K562 (cell line): Measurements from ENCODE around the gene UQCRHL. TPM values are rescaled to one million over a fixed set of nuclear protein-coding genes. Genes with fewer than 3 reads are reported as not detected.

ENCODE experiments used
- BRD4 ChIP-seq: fragments of 200-600 bp; sonication (generic); IDR thresholded peaks from 2 replicates; pipeline ENCODE4 v1.6.1; 2017; ENCODE audit warnings: inconsistent platforms
- PCBP1 ChIP-seq: fragments of 200-400 bp; formaldehyde crosslinking; IDR thresholded peaks from 2 replicates; pipeline ENCODE4 v1.6.1; 2018; ENCODE audit warnings: mild to moderate bottlenecking, low read depth, low read length; ENCODE audit not compliant: poor library complexity, severe bottlenecking
- PTTG1 ChIP-seq: fragments of 450-650 bp; IDR thresholded peaks from 2 replicates; pipeline ENCODE4 v1.6.1; 2016; ENCODE audit warnings: low read depth, mild to moderate bottlenecking, missing genetic modification characterization, missing compliant biosample characterization
- SOX6 ChIP-seq: fragments of 450-650 bp; IDR thresholded peaks from 2 replicates; pipeline ENCODE4 v1.6.1; 2014; ENCODE audit warnings: mild to moderate bottlenecking
- SRSF1 ChIP-seq: fragments of 200-400 bp; formaldehyde crosslinking; IDR thresholded peaks from 2 replicates; pipeline ENCODE4 v1.6.1; 2017; ENCODE audit warnings: mild to moderate bottlenecking, low read depth, low read length, moderate library complexity
- ZBTB17 ChIP-seq: fragments of 450-650 bp; formaldehyde crosslinking; IDR thresholded peaks from 2 replicates; pipeline ENCODE4 v1.4.0; 2020; ENCODE audit warnings: mild to moderate bottlenecking
- ZFP30 ChIP-seq: fragments of 250-450 bp; sonication (Bioruptor Pico); IDR thresholded peaks from 2 replicates; pipeline ENCODE4 v1.8.0; 2022; ENCODE audit warnings: moderate library complexity, mild to moderate bottlenecking, inconsistent platforms, borderline replicate concordance
- ZNF699 ChIP-seq: fragments of 250-450 bp; sonication (Bioruptor Pico); IDR thresholded peaks from 2 replicates; pipeline ENCODE4 v1.8.0; 2021; ENCODE audit warnings: mild to moderate bottlenecking, moderate library complexity; ENCODE audit not compliant: insufficient replicate concordance
- polyA plus RNA-seq, 8 experiments: library from polyadenylated mRNA; depleted of rRNA in 4 of 8; stranded (reverse) in 5 of 8; unstranded in 3 of 8; fragments of >200 nt; fragmentation: Nextera tagmentation in 2 of 8; fragmentation: Illumina TruSeq in 1 of 8; extraction: Ambion mirVana in 2 of 8; extraction: Trizol in 1 of 8; gene quantifications; 2 replicates each; pipeline versions ENCODE4 v1.2.1 to v1.2.3, GENCODE V29; 2011 to 2014; ENCODE audit warnings: inconsistent platforms in 1 of 8, missing spikeins in 1 of 8
- total RNA-seq, 7 experiments: library from RNA; depleted of rRNA in 6 of 7; stranded (reverse); fragments of >200 nt in 6 of 7; fragmentation: Illumina TruSeq in 2 of 7; extraction: Trizol in 2 of 7; gene quantifications; 2 replicates each; pipeline versions ENCODE4 v1.2.1 to v1.2.3, GENCODE V29; 2011 to 2021; ENCODE audit warnings: low replicate concordance in 1 of 7
- TF ChIP-seq, protein P1 (sequence below), 2 experiments: fragments of 200-800 bp in 1 of 2; sonication (Bioruptor generic) in 1 of 2; sonication (generic) in 1 of 2; formaldehyde crosslinking in 1 of 2; IDR thresholded peaks in 1 of 2; conservative IDR thresholded peaks in 1 of 2; 2 replicates each; pipeline versions ENCODE4 v1.5.0 to v1.6.1; 2016 to 2020; ENCODE audit warnings: missing compliant biosample characterization in 1 of 2, missing genetic modification characterization in 1 of 2, missing genetic modification reagents in 1 of 2
- TF ChIP-seq, protein P2 (sequence below): sonication (generic); formaldehyde crosslinking; IDR thresholded peaks from 2 replicates; pipeline ENCODE4 v1.8.0; 2023; ENCODE audit warnings: mild to moderate bottlenecking, missing genetic modification reagents
- TF ChIP-seq, protein P3 (sequence below): fragments of 450-650 bp; conservative IDR thresholded peaks from 2 replicates; pipeline ENCODE4 v1.6.1; 2016; ENCODE audit warnings: missing genetic modification characterization, low read depth, mild to moderate bottlenecking, missing compliant biosample characterization, moderate library complexity
- TF ChIP-seq, protein P4 (sequence below): sonication (generic); formaldehyde crosslinking; IDR thresholded peaks from 2 replicates; pipeline ENCODE4 v1.8.0; 2022; ENCODE audit warnings: mild to moderate bottlenecking, missing genetic modification reagents
- TF ChIP-seq, protein P5 (sequence below): sonication (generic); formaldehyde crosslinking; IDR thresholded peaks from 2 replicates; pipeline ENCODE4 v1.8.1; 2022; ENCODE audit warnings: missing genetic modification reagents

Gene UQCRHL
- total and polyA plus RNA-seq, 9 of the 15 experiments (the other 6 are each of a cell fraction or from before 2014, with no cell fraction given) = 5.1 to 41.3 (median 21.8) TPM

DNA sequence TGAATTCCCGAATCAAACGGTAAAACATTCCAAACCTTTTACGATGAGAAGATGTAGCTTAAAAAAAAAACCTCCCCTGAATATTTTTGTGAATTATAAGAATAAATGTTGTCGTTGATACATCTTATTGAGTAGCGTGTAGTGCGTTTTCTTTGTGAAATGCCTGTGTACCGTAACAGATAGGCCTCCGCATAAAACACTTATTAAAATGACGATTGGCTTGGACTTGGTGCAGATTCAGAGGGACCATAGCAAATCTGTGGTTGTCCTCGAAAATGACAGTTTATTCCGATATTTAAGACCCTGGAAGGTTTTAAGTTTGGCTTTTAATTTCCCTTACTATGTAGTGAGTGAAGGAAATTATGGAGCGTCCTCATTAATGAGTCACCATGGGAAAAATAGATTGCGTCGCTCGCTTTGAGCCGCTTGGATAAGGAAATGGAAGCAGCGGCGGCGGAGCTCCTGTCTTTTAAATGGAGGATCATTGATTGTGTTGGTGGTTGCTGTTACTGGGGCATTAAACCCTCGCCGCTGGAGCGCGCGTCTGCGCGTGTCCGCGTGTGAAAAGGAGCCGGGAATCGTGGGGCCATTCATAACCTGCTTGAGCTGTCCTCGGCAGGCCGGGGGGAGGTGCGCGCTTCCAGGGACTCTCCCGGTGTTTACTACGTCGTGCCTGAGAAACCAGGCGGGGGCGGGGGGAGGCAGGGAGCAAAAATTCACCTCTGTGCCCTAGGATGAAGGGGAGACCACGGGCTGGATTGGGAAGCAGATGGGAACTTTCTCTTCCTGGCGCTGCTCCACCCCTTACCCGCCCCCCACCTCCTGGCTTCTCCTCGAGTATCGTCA is 41.7 kb upstream of the UQCRHL start (continued):
- TF ChIP-seq, protein P1, sequence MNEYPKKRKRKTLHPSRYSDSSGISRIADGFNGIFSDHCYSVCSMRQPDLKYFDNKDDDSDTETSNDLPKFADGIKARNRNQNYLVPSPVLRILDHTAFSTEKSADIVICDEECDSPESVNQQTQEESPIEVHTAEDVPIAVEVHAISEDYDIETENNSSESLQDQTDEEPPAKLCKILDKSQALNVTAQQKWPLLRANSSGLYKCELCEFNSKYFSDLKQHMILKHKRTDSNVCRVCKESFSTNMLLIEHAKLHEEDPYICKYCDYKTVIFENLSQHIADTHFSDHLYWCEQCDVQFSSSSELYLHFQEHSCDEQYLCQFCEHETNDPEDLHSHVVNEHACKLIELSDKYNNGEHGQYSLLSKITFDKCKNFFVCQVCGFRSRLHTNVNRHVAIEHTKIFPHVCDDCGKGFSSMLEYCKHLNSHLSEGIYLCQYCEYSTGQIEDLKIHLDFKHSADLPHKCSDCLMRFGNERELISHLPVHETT (CRISPR knock-in tag; conservative IDR thresholded peaks at IDR 0.05 in 1 of 2, IDR thresholded peaks at IDR 0.05 in 1 of 2) = no peak; a peak in 1 of 4 replicates
- TF ChIP-seq ZBTB17 (CRISPR knock-in tag) (peak; percentile 16; the same call in 1 of the 2 replicates), BRD4 (peak; percentile 22; the same call in 1 of the 2 replicates), SOX6 (no peak), ZNF699 (CRISPR knock-in tag) (no peak), PTTG1 (tag) (no peak), PCBP1 (no peak), SRSF1 (no peak), ZFP30 (no peak)
- TF ChIP-seq, protein P2, sequence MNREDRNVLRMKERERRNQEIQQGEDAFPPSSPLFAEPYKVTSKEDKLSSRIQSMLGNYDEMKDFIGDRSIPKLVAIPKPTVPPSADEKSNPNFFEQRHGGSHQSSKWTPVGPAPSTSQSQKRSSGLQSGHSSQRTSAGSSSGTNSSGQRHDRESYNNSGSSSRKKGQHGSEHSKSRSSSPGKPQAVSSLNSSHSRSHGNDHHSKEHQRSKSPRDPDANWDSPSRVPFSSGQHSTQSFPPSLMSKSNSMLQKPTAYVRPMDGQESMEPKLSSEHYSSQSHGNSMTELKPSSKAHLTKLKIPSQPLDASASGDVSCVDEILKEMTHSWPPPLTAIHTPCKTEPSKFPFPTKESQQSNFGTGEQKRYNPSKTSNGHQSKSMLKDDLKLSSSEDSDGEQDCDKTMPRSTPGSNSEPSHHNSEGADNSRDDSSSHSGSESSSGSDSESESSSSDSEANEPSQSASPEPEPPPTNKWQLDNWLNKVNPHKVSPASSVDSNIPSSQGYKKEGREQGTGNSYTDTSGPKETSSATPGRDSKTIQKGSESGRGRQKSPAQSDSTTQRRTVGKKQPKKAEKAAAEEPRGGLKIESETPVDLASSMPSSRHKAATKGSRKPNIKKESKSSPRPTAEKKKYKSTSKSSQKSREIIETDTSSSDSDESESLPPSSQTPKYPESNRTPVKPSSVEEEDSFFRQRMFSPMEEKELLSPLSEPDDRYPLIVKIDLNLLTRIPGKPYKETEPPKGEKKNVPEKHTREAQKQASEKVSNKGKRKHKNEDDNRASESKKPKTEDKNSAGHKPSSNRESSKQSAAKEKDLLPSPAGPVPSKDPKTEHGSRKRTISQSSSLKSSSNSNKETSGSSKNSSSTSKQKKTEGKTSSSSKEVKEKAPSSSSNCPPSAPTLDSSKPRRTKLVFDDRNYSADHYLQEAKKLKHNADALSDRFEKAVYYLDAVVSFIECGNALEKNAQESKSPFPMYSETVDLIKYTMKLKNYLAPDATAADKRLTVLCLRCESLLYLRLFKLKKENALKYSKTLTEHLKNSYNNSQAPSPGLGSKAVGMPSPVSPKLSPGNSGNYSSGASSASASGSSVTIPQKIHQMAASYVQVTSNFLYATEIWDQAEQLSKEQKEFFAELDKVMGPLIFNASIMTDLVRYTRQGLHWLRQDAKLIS (CRISPR knock-in tag) = peak; percentile 42; the same call in 1 of the 2 replicates
- TF ChIP-seq, protein P3, sequence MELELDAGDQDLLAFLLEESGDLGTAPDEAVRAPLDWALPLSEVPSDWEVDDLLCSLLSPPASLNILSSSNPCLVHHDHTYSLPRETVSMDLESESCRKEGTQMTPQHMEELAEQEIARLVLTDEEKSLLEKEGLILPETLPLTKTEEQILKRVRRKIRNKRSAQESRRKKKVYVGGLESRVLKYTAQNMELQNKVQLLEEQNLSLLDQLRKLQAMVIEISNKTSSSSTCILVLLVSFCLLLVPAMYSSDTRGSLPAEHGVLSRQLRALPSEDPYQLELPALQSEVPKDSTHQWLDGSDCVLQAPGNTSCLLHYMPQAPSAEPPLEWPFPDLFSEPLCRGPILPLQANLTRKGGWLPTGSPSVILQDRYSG (tag) = no peak
- TF ChIP-seq, protein P4, sequence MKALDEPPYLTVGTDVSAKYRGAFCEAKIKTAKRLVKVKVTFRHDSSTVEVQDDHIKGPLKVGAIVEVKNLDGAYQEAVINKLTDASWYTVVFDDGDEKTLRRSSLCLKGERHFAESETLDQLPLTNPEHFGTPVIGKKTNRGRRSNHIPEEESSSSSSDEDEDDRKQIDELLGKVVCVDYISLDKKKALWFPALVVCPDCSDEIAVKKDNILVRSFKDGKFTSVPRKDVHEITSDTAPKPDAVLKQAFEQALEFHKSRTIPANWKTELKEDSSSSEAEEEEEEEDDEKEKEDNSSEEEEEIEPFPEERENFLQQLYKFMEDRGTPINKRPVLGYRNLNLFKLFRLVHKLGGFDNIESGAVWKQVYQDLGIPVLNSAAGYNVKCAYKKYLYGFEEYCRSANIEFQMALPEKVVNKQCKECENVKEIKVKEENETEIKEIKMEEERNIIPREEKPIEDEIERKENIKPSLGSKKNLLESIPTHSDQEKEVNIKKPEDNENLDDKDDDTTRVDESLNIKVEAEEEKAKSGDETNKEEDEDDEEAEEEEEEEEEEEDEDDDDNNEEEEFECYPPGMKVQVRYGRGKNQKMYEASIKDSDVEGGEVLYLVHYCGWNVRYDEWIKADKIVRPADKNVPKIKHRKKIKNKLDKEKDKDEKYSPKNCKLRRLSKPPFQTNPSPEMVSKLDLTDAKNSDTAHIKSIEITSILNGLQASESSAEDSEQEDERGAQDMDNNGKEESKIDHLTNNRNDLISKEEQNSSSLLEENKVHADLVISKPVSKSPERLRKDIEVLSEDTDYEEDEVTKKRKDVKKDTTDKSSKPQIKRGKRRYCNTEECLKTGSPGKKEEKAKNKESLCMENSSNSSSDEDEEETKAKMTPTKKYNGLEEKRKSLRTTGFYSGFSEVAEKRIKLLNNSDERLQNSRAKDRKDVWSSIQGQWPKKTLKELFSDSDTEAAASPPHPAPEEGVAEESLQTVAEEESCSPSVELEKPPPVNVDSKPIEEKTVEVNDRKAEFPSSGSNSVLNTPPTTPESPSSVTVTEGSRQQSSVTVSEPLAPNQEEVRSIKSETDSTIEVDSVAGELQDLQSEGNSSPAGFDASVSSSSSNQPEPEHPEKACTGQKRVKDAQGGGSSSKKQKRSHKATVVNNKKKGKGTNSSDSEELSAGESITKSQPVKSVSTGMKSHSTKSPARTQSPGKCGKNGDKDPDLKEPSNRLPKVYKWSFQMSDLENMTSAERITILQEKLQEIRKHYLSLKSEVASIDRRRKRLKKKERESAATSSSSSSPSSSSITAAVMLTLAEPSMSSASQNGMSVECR = no peak
- TF ChIP-seq, protein P5, sequence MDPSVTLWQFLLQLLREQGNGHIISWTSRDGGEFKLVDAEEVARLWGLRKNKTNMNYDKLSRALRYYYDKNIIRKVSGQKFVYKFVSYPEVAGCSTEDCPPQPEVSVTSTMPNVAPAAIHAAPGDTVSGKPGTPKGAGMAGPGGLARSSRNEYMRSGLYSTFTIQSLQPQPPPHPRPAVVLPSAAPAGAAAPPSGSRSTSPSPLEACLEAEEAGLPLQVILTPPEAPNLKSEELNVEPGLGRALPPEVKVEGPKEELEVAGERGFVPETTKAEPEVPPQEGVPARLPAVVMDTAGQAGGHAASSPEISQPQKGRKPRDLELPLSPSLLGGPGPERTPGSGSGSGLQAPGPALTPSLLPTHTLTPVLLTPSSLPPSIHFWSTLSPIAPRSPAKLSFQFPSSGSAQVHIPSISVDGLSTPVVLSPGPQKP (CRISPR knock-in tag) = no peak
